Lower lobe of right lung (tissue), 2 donors: ENCODE results near the gene DDX5. TPM values are rescaled to one million over a fixed set of nuclear protein-coding genes. Genes with fewer than 3 reads are reported as not detected.
A peak's percentile ranks its signal among the peaks of the same experiment; 100 is the strongest.

ENCODE experiments used
- ATAC-seq, 2 donors: fragments of 200-7000 bp; cut with Tn5 transposase; one replicate each; pipeline ENCODE4 v1.9.1; 2020 to 2022; ENCODE audit warnings: mild to moderate bottlenecking in 2 of 2, moderate library complexity in 2 of 2
- DNase-seq: peaks from one replicate; pipeline ENCODE4 v3.0.0-alpha.2; 2020
- H3K27ac ChIP-seq: fragments of 200-600 bp; one replicate; pipeline ENCODE4 v1.8.0; 2022
- H3K27me3 ChIP-seq: fragments of 200-600 bp; one replicate; pipeline ENCODE4 v1.8.0; 2022; ENCODE audit warnings: low read depth
- H3K36me3 ChIP-seq: fragments of 200-600 bp; one replicate; pipeline ENCODE4 v1.8.0; 2022; ENCODE audit warnings: mild to moderate bottlenecking
- H3K4me1 ChIP-seq: fragments of 200-600 bp; one replicate; pipeline ENCODE4 v1.8.0; 2022
- H3K4me3 ChIP-seq: fragments of 200-600 bp; one replicate; pipeline ENCODE4 v1.8.0; 2022; ENCODE audit warnings: mild to moderate bottlenecking
- H3K9me3 ChIP-seq: fragments of 200-600 bp; one replicate; pipeline ENCODE4 v1.8.0; 2022
- CTCF ChIP-seq: fragments of 200-600 bp; IDR thresholded peaks from one replicate; pipeline ENCODE4 v1.8.0; 2022; ENCODE audit warnings: antibody characterized with exemption, mild to moderate bottlenecking
- intact Hi-C: fragments of 100-400 bp; cut with DNase I; formaldehyde crosslinking; loops from one replicate; pipeline ENCODE4 v1.11.0; 2022
- total RNA-seq: library from RNA; stranded (reverse); fragmentation: NEBNext Ultra II Directional; extraction: Animal tissue kit (Norgen Biotek cat#: 25700); gene quantifications from one replicate; pipeline ENCODE4 v1.2.1, GENCODE V29; 2021
- donor health status: DM: no; HTN: yes; CAD: no; lungs with severe emphysema.

The DDX5 gene
- total RNA-seq, 1 donor from 2014 or later: 964 TPM

GRCh38 chr17:64509179-64509578 lies 3.1 kb upstream of the DDX5 start:
- ATAC-seq: no peak
- H3K4me3 ChIP-seq: no peak overlapping the region
- no peak for TF ChIP-seq CTCF
- no peak for DNase-seq
- no peak overlapping the region for H3K27ac ChIP-seq
- H3K9me3 ChIP-seq: no peaks in the 10 kb centered on the region
- no peaks in the 10 kb centered on the region for H3K27me3 ChIP-seq
- peaks cover 65% of the 10 kb centered on the region for H3K36me3 ChIP-seq
- intact Hi-C loops: no loop called here
- H3K4me1 ChIP-seq: peaks cover 26% of the 10 kb centered on the region

GRCh38 chr17:64508683-64509082 lies 2.6 kb upstream of the DDX5 start:
- H3K36me3 ChIP-seq: peaks cover 65% of the 10 kb centered on the region
- intact Hi-C loops: no loop called here
- no peak for TF ChIP-seq CTCF
- peak overlapping the region; percentile 80 for H3K4me3 ChIP-seq
- ATAC-seq (no peak), DNase-seq (no peak)
- no peaks in the 10 kb centered on the region for H3K27me3 ChIP-seq
- H3K9me3 ChIP-seq: no peaks in the 10 kb centered on the region
- no peak overlapping the region for H3K27ac ChIP-seq
- H3K4me1 ChIP-seq: peaks cover 31% of the 10 kb centered on the region

GRCh38 chr17:64507413-64507782 lies 1.3 kb upstream of the DDX5 start:
- Histone ChIP-seq H3K9me3 (no peaks in the 10 kb centered on the region), H3K27me3 (no peaks in the 10 kb centered on the region), H3K4me1 (peaks cover 44% of the 10 kb centered on the region), H3K4me3 (peak overlapping the region; percentile 80), H3K27ac (peak overlapping the region; percentile 100), H3K36me3 (peaks cover 65% of the 10 kb centered on the region)
- DNase-seq (no peak), ATAC-seq (peak; percentile 34 to 41)
- peak; percentile 49 for TF ChIP-seq CTCF
- intact Hi-C loops: no loop called here

- intact Hi-C loops: no loop called here
- H3K9me3 ChIP-seq: no peaks in the 10 kb centered on the region
- peak; percentile 84 to 91 for ATAC-seq
- H3K27me3 ChIP-seq: no peaks in the 10 kb centered on the region
- H3K4me1 ChIP-seq: peaks cover 50% of the 10 kb centered on the region
- DNase-seq: peak; percentile 97
- H3K4me3 ChIP-seq: peak within 1 kb of the TSS; percentile 80
- no peak for TF ChIP-seq CTCF
- H3K27ac ChIP-seq: peak within 1 kb of the TSS; percentile 100
- peaks cover 65% of the 10 kb centered on the region for H3K36me3 ChIP-seq
These were observed 705 bp upstream of the DDX5 start, which contains the start of gene CEP95 for GRCh38 chr17:64506576-64507412. Gene CEP95, plus strand, starts transcription at chr17:64506977. Its CDS starts 121 bp downstream, at chr17:64507098.

GRCh38 chr17:64505340-64506200 lies 519 bp downstream of the DDX5 start:
- intact Hi-C loops: no loop called here
- Histone ChIP-seq H3K27ac (peak overlapping the region; percentile 100), H3K36me3 (peaks cover 65% of the 10 kb centered on the region), H3K27me3 (no peaks in the 10 kb centered on the region), H3K9me3 (no peaks in the 10 kb centered on the region), H3K4me3 (peak overlapping the region; percentile 80), H3K4me1 (peaks cover 61% of the 10 kb centered on the region)
- ATAC-seq (peak; percentile 80 to 83), DNase-seq (peak; percentile 93)
- TF ChIP-seq CTCF: no peak
